Activated T-cell treated with anti-CD3 and anti-CD28 coated beads for 1 hour (primary cell): ENCODE measurements around the gene PTPN20.
"Not testable (repeated sequence)": the region's sequence is repeated elsewhere in the genome, so short reads cannot be mapped to it uniquely, and the experiment has no call there.

Experiments
- DNase-seq: peaks from one replicate; pipeline ENCODE4 v3.0.0-alpha.2; 2020; ENCODE audit warnings: low read depth

Gene PTPN20

DNA sequence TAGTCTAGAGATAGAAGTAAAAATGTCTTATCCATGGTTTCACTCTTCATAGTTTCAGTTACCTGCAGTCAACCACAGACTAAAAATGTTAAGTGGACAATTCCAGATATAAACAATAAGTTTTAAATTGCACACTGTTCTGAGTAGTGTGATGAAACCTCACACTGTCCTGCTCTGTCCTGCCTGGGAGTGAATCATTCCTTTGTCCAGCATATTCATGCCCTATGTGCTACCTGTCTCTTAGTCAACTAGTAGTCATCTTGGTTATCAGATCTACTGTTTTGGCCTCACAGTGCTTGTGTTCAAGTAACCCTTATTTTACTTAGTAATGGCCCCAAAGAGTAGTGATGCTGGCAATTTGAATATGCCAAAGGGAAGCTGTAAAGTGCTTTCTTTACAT is 49.5 kb downstream of the PTPN20 start:
- DNase-seq, result not testable (repeated sequence)

DNA sequence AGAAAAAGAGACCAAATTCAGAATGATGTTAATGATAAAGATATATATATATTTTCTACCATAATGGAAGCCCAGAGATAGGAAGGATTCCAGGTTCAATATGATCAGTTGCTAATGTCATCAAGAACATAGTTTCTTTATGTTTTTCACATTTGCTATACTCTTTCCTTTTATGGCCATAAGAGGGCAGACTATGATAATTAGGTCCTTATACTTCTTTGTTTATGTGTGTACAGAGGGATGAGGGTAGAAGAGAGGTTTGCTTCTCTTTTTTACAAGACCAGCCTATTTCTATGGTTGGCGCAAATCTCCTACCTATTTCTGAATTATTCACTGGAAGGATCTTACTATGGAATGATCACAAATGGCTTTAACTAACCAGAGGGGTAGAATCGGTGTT is 52.1 kb downstream of the PTPN20 start:
- DNase-seq, result not testable (repeated sequence)

DNA sequence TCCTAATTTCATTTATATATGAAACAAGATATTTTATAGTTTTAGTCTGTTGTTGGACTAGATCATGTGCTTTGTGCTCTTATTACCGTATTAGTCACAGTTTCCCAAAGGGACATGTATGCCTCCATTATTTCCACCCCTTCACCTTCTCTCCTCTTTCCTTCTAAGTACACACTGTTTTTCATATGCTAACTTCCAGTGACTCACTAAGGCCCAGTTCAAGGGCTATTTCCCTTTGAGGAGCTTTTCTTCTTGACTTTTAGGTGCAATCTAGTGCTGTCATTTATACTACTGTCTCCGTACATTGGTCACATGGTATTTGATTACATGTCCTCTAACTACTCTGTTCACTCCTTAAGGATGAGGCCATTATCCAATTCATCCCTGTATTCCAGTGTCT is 55.8 kb downstream of the PTPN20 start:
- not testable (repeated sequence) for DNase-seq

DNA sequence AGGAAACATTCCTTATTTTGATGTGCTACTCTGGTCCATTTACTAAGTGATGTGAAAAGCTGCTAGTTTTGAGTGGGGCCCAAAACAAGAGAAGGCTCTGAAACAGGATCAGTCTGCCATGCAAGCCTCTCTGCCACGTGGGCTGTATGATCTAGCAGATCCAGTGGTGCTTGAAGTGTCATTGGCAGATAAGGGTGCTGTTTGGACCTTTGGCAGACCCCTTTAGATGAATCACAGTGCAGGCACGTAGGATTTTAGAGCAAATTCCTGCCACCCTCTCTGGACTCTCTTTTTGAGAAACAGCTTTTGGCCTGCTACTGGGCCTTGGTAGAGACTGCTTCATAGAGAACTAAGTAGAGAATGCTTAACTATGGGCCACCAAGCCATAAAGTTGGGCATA is 69.0 kb downstream of the PTPN20 start:
- DNase-seq, result not testable (repeated sequence)

DNA sequence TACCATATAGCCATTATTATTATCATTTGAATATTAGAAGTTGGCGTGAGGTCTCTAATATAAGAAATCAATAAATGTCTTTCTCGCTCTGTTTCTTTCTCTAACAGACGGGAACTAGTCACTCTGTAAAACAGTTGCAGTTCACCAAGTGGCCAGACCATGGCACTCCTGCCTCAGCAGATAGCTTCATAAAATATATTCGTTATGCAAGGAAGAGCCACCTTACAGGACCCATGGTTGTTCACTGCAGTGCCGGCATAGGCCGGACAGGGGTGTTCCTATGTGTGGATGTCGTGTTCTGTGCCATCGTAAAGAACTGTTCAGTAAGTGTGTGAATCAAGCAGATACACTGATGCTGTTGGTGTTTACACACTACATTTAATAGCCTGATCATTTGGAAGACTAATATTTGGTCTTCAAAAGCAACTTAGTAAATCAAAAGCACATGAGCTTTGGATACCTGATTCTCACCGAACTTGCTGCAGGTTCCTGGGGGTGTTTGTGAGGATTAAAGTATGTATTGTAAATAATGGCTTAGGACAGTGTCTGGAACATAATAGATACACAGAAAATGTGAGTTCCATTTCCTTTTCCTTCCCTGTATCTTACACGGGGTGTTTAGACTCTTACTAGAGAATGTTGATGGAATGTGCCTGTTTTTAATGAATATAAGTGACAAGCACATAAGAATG is 76.2 kb downstream of the PTPN20 start:
- not testable (repeated sequence) for DNase-seq

DNA sequence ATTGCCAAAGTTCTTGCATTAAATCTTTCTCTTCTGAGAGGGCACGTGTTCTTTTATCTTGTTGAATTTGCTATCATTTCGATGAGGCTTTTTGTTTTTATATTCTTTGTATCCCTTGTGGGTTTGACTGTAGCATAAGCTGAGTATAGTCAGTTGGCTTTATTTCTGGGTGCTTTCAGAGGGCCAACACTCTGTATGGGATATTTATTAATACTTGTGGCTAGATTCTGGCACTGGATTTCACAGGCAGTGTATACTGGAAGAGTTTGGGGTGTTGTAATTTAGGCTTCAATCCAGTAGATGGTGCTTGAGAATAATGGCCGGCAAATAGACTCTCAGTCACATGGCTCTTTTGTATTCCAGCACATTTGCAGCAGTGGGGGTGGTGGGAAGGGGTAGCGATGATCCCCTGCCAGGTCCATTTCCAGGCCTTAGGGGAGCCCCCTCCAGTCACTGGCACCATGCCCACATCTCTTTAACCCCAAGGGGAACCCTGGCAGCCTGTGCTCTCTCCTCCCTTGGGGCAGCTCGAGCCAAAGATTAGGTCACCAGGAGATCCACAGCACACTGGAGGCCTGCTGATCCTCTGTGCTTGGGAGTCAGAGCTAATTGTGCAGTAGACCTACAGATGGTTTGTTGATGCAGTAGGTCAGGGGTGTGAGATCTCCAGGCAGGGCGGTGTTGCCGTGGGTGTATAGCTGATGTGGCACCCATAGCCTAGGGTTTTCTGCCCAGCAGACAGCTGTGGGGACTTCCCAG is 81.8 kb downstream of the PTPN20 start:
- DNase-seq, result no peak

DNA sequence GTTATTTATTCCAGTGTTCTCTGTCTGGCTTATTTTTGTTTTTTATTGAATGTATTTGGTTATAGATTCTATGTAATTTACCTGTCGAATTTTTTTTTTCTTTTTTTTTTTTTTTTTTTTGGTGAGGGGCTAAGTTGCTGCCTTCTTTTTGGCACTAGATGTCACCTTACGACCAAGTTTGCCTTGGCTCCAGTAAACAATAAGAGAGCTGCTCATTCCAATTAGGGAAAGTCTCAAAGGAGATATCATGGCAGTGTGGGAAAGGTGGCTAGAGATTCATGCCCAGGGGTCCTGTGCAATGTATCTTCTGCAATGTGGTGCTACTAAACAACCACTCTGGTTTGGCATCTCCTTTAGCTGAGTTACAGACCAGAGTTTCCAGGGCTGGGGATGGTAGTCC is 84.0 kb downstream of the PTPN20 start:
- DNase-seq, result no peak

DNA sequence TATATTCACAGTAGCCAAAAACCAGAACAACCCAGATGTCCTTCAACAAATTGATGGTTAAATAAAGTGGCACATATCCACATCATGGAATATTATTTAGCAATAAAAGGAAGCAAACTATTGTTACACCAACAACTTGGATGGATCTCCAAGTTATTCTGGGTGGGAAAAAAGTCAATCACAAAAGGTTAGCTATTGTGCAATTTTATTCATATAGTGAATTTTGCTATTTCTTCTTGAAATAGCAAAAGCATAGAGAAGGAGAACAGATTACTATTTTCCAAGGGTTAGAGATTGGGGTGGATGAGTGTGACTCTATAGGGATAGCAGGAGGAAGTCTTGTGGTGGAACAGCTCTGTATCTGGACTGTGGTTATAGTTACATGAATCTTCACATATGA is 87.0 kb downstream of the PTPN20 start:
- DNase-seq, result no peak

DNA sequence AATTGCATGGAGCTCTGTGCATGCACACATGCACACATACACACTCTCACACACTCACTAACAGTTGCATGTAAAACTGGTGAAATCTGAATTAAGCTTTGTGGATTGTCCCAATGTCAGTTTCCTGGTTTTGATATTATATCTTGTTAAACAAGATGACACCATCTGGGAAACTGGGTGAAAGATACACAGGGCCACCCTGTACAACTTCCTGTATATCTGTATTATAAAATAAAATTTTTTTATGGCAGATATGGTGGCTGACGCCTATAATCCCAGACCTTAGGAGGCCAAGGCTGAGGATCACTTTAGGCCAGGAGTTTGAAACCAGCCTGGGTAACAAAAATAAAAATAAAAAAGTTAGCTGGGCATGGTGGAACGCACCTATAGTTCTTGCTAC is 87.4 kb downstream of the PTPN20 start:
- DNase-seq, result no peak

DNA sequence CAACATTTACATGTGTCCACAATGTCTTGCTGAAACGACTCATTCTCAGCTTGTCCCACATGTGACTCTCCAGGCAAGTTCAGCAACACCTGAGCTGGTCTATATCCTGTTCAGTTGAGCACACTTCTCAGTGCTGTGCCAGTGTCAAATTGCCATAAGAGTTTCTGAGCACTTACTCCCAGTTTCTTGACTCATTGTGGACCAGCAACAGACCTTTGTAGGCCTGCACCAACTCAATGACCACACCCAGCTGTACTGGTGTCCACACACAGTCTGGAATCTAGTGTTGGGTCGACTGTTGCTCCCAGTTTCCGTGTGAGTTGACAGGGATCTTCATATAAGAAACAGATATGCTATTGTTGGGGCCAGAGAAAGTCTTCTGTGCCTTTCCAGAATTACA is 88.0 kb downstream of the PTPN20 start:
- DNase-seq, result no peak

DNA sequence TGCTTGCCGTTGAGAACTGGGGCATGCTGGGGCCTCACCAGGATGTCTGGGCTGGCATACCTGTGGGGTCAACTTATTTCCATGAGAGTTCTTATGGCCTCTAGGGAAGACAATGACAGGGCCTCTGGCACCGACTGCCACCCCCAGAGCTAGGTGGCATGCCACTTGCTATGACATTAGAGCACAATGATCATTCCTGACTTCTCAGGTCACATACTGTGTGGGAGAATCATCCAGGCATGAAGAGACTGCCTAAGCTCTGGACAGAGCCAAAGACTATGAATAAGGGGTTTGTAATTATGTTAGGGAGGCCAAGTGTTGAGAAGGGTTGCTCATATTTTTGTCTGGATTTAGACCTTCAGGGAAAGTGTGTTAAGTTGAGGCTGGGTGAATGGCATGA is 97.5 kb downstream of the PTPN20 start:
- DNase-seq, result no peak

DNA sequence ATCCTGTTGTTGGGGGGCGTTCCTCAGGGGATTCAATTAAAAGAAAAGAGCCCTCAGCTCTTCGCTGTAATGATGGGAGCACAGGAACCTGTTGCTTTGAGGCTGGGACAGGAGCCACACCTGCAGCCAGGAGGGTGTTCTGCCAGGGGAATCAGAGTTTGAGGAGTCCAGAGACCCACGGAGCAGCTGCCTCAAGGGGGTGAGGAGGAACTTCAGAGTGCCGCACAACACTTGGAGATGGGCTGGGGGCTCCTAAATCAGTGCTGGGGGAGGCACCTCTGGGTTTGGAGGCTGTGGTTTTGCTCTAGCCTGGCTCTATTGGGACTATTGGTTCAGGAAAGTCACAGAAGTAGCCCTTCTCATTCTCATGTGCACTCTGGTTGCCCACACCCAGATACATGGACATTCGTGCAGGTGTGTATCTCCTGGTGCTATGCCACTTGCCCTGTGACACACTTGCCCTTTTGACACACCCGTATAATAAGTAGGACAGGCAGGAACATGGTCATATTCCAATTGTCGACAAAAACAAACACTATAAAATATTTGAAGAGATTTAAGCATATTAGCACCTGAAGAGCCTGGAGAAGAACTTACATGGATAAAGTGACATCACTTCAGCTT is 98.1 kb downstream of the PTPN20 start:
- no peak for DNase-seq

DNA sequence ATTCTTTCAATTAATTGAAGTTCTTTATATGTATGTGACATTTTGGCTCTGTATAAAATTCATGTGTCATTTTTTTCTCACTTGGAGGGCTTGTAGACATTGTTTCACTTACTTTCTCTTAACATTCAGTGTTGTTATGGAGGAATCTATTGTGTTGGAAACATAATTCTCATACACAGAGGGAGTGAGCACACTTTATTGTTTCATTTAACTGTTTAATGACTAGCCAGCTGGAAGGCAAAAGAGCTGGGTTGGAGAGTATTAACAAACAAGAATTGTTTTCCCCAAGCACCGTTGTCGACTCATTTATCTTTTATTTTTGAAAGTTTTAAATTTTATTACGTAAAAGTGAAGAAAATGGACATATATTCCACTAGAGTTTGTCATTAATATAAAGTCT is 98.8 kb downstream of the PTPN20 start:
- DNase-seq, result no peak

DNA sequence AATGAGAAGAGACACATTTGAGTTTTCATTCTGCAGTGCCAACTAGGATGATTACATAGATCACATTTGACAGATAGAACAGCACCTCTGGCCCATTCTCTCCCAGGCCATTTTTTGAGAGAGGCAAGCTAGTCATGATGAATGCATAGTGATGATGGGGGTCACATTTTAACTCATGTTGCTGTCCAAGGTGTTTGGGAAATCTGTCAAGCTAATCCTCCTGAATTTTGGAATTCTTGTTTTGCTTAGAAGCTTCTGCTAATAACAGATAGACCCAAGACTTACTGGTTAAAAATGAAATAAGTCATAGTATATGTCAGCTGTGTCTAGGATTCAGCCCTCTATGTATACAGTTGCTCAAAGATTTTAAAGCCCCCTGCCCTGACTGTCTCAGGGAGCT is 101.0 kb downstream of the PTPN20 start:
- no peak for DNase-seq

DNA sequence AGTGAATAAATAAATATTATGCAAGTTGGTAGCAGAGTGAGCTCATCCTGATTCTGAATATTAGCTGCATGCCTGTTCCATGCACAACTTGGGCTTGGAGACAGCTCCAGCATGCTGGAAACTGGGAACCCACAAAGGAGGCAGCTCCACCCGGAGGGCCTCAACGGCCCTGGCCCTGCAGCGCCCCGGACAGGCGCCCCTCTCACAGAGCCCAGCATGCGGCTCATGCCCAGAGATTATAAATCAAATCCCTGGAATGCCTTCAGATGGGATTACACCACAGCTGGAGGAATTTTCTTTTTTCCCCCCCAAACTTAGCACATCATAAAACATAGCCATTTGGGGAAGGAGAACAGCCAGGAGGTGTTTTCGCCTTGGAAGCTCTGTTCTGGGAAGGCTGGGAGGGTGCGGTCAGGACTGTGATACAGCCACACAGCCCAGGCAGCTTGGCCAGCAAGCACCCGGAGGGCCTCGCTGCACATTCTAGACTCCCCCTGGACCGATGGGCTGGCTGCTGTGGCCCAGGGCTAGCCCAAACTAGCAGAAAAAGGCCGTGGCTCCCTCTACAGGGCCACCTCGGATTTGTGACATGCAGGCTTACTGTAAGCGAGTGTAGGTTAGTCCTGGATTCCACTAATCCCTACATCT is 102.4 kb downstream of the PTPN20 start:
- no peak for DNase-seq

DNA sequence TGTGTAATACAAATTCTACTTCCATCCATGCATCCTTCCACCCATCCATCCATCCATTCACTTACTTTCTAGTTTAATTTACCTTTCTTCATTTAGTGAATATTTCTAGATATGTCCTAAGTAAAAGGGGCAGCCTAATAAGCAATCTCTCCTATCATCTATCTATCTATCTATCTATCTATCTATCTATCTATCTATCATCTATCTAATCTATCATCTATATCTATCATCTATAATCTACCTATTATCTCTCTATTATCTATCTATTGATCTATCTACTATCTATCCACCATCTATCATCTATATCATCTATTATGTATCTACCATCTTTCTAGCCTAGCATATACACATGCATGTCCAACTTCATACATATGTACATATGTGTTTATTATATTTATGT is 104.2 kb downstream of the PTPN20 start:
- no peak for DNase-seq

DNA sequence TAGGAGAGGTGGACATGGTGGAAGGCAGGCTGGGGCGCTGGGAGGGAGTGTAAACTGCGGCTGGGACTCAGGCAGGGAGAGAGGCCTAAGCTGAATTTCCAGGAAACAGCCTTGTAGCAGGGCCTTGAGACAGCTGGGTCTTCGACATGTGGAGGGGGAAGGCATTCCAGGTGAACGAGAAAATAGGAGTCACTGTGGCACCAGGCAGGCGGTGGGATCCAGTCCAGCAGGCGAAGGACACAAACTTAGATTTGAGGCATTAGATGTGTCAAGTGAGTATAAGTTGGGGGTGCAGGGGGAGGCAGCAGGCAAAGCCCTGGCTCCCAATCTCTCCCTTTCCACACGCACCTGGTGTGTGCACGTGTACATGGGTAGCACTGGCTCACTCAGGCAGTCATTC is 105.3 kb downstream of the PTPN20 start:
- DNase-seq, result no peak

DNA sequence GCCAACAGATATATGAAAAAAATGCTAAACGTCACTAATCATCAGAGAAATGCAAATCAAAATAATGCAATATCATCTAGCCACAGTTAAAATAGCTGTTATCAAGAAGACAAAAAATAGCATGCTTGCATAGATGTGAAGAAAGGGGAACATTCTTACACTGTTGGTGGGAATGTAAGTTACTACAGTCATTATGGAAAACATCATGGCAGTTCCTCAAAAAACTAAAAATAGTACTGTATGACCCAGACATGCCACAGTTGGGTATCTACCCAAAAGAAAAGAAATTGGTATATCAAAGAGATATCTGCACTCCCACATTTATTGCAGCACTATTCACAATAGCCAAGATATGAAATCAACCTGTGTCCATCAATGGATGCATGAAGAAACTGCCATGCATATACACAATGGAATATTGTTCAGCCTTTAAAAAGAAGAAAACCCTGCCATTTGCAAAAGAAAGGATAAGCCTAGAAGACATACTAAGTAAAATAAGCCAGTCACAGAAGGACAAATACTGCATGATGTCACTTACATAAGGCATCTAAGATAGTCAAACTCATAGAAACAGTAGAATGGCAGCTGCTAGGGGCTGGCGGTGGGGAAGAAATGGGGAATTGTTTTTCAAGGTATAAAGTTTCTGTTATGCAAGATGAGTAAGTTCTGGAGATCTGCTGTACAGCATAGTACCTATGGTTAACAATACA is 107.0 kb downstream of the PTPN20 start:
- no peak for DNase-seq

DNA sequence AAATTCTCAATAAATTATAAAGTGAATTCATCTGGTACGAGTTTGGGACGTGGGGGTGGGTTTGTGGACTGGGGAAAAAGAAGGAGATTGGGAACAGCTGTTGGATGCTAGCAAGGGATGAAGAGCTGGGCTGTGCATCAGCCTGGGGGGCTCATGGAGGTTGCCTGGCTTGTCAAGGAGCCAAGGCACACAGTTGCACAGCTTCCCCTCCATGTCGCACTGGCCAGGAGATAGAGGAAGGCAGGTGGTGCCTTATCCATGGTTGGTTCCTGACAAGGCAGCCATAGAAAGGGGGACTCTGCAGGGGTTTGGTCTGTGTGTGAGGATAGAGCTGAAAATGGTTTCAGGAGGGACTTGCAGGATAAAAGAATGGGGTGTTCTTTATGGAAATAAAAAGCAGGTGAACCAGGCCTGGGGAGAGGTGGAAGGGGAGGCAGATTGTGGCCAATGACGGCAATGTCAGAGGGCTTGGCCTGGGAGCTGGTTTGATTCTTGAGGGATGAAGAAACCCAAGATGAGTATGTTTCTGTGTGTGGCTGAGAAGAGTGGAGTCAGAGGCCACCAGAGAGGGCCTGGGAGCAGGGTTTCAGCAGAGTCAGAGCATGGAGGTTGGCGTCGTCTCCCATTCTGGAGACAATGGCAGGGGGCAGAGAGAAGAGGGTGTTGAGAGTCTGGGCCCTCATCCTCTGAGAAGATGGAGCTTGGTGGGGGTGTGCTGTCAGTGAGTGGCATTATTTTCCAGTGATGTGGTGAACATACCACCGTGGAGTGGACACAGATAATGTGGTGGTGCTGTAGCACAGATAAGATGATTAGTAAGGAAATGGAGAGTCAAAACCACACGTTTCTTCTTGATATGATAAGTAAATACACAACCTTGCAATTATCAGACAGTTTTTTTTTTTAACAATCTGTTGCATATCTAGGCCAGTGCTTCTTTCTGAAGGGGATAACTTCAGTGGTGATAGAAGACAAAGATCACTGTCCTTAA is 108.2 kb downstream of the PTPN20 start:
- DNase-seq, result no peak

DNA sequence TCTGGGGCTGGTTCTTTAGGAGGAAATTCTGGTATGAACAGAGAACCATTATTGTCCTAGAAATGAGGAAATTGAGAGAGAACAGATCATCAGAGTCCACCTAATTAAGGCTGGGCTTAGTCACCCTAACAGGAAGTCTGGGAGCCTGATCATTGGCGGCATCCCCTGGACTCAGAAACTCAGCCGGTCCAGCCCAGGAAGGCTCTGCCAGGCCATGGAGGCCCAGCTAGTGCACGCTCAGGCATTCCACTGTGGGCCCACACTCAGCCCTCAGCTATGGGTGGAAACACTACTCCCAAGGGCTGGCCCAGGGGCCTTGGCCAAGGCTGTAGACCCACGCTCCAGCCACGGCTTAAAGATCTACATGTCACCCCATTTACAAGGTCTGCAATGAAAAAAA is 109.2 kb downstream of the PTPN20 start:
- no peak for DNase-seq

DNA sequence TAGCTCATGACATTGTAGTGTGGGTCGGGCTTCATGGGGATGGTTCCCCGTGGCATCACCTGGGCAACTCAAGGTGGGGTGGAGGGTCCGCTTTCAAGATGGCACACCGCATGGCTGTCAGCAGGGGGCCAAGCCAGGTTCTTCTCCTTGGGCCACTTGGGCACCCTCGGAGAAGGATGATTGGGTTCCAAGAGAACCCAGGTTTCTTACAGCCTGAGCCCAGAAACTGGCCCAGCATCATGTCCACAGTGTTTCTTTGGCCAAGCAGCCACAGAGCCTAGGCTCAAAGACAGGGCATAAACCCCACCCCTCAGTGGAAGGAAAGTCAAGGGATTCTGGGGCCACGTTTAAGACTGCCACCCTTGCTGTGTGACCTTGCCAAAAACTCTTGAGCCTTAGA is 110.6 kb downstream of the PTPN20 start:
- no peak for DNase-seq
